Suprapubic skin (tissue), 4 donors: ENCODE results near the gene CORO2A. TPM values are rescaled to one million over a fixed set of nuclear protein-coding genes. Genes with fewer than 3 reads are reported as not detected.

Experiments used
- DNase-seq, 2 donors: peaks; one replicate each; pipeline ENCODE4 v3.0.0-alpha.2; 2019; ENCODE audit warnings: low spot score in 2 of 2
- H3K27ac ChIP-seq: fragments of 200-600 bp; sonication (generic); one replicate; pipeline ENCODE4 v1.5.1; 2019
- H3K27me3 ChIP-seq: fragments of 200-600 bp; sonication (generic); one replicate; pipeline ENCODE4 v1.5.1; 2019
- H3K36me3 ChIP-seq: fragments of 200-600 bp; sonication (generic); one replicate; pipeline ENCODE4 v1.5.1; 2019
- H3K4me1 ChIP-seq: fragments of 200-600 bp; sonication (generic); one replicate; pipeline ENCODE4 v1.5.1; 2019
- H3K4me3 ChIP-seq: fragments of 200-600 bp; sonication (generic); one replicate; pipeline ENCODE4 v1.5.1; 2019; ENCODE audit warnings: mild to moderate bottlenecking
- H3K9me3 ChIP-seq: fragments of 200-600 bp; sonication (generic); one replicate; pipeline ENCODE4 v1.5.1; 2019
- EP300 ChIP-seq: sonication (generic); formaldehyde crosslinking; IDR thresholded peaks from one replicate; pipeline ENCODE4 v1.6.1; 2017; ENCODE audit warnings: antibody characterized with exemption
- POLR2A ChIP-seq, 2 donors: fragments of 450-650 bp; IDR thresholded peaks; one replicate each; pipeline ENCODE4 v1.6.1; 2017; ENCODE audit warnings: antibody characterized with exemption in 2 of 2, mild to moderate bottlenecking in 2 of 2, moderate library complexity in 2 of 2
- POLR2AphosphoS5 ChIP-seq, 3 donors: sonication (generic); formaldehyde crosslinking; IDR thresholded peaks; one replicate each; pipeline ENCODE4 v1.6.1; 2017; ENCODE audit warnings: antibody characterized with exemption in 3 of 3
- WGBS: methylation state at CpG from one replicate; pipeline ENCODE4 v1.1.5; 2018; 5-methylcytosine and 5-hydroxymethylcytosine counted together
- total RNA-seq, 4 donors: library from RNA; depleted of rRNA; stranded (reverse); fragments of >200 nt; gene quantifications; one replicate each; pipeline ENCODE4 v1.1.0, GENCODE V29; 2016
- TF ChIP-seq, protein P1 (sequence below), 2 donors: fragments of 200-600 bp in 1 of 2; fragments of 450-650 bp in 1 of 2; sonication (generic) in 1 of 2; IDR thresholded peaks; one replicate each; pipeline ENCODE4 v1.5.1; 2016 to 2019; ENCODE audit warnings: antibody characterized with exemption in 2 of 2, mild to moderate bottlenecking in 1 of 2, moderate library complexity in 1 of 2

CORO2A gene
- total RNA-seq, 4 donors from 2014 or later: 17.5 to 25.0 (median 19.9) TPM

DNA sequence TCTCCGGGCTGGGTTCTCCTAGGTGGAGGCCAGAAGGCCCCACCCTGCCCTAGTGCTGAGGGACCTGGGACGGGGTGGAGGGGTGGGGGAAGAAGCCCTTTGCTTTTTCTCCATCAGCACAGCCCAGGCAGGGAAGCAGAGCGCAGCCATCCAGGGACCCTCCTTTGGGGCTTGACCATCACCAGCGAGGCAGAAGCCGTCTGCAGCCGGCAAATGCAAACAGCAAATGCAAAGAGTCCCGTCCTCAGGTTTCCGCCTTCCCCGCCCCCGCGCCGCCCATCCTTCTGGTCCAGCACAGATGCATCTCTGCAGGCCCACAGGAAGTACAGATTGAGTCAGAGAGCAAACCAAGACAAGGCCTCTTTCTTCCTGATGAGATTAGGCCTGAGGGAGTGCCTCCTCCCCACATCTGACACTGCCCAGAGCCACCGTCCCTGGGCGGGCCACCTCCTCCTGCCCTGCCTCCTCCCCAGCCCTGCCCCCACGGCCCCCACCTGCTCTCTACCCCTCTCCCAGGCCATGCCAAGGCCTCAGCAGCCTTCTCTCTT lies 23.4 kb downstream of the CORO2A start:
- TF ChIP-seq, protein P1, sequence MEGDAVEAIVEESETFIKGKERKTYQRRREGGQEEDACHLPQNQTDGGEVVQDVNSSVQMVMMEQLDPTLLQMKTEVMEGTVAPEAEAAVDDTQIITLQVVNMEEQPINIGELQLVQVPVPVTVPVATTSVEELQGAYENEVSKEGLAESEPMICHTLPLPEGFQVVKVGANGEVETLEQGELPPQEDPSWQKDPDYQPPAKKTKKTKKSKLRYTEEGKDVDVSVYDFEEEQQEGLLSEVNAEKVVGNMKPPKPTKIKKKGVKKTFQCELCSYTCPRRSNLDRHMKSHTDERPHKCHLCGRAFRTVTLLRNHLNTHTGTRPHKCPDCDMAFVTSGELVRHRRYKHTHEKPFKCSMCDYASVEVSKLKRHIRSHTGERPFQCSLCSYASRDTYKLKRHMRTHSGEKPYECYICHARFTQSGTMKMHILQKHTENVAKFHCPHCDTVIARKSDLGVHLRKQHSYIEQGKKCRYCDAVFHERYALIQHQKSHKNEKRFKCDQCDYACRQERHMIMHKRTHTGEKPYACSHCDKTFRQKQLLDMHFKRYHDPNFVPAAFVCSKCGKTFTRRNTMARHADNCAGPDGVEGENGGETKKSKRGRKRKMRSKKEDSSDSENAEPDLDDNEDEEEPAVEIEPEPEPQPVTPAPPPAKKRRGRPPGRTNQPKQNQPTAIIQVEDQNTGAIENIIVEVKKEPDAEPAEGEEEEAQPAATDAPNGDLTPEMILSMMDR (IDR thresholded peaks at IDR 0.05): no peak
- TF ChIP-seq EP300 (no peak), POLR2A (IDR thresholded peaks at IDR 0.05) (no peak), POLR2AphosphoS5 (IDR thresholded peaks at IDR 0.05) (no peak)
- 72% methylated on average over 14 of the region's 15 CpGs for WGBS
- no peak overlapping the region for H3K27ac ChIP-seq
- DNase-seq: no peak
- no peaks in the 10 kb centered on the region for H3K9me3 ChIP-seq
- H3K36me3 ChIP-seq: no peaks in the 10 kb centered on the region
- peaks cover 18% of the 10 kb centered on the region for H3K4me1 ChIP-seq
- no peaks in the 10 kb centered on the region for H3K27me3 ChIP-seq
- no peak overlapping the region for H3K4me3 ChIP-seq

DNA sequence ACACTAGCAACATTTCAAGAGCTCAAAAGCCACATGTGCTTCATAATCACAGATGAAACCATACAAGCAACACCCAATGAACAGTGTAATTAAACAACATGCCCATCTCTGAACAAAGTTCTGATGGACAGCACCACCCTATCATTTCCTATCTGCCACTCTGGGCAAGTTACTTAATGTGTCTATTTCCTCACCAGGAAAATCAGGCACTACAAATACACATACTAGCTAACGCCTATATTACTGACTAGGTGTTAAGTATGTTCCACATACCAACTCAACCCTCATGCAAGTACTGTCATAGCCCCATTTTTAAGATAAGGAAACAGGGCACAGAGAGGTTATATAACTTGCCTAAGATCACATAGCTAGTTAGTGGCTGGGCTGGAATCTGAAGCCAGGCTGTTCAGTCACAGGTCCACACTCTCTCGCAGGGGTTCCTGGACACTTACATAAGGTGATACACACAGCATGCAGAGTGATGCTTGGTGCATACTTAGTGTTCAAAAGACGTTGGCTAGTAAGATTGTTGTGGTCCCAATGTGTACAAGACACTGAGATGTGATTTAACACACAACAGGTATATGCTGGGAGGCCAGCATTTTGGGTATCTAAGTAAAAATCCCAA lies 24.2 kb downstream of the CORO2A start:
- Histone ChIP-seq H3K4me3 (no peak overlapping the region), H3K27me3 (no peaks in the 10 kb centered on the region), H3K36me3 (no peaks in the 10 kb centered on the region), H3K4me1 (peaks cover 25% of the 10 kb centered on the region), H3K27ac (no peak overlapping the region), H3K9me3 (no peaks in the 10 kb centered on the region)
- no peak for TF ChIP-seq EP300
- TF ChIP-seq POLR2A (IDR thresholded peaks at IDR 0.05): no peak
- no peak for DNase-seq
- WGBS: 57% methylated on average over 3 of the region's 3 CpGs

DNA sequence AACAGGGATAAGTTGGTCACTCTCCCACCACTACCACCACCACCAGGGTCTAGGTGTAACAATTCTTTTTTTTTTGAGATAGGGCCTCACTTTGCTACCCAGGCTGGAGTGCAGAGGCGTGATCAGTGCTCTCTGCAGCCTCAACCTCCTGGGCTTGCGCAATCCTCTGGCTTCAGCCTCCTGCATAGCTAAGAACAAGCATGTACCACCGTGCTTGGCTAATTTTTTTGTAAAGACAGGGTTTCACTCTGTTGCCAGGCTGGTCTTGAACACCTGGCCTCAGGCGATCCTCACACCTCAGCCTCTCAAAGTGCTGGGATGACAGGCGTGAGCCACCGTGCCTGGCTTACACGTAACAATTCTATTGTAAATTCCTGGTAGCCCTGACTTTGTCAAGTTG lies 27.5 kb downstream of the CORO2A start:
- no peak overlapping the region for H3K27ac ChIP-seq
- no peak overlapping the region for H3K4me3 ChIP-seq
- no peaks in the 10 kb centered on the region for H3K36me3 ChIP-seq
- 83% methylated on average over 6 of the region's 7 CpGs for WGBS
- no peaks in the 10 kb centered on the region for H3K9me3 ChIP-seq
- TF ChIP-seq POLR2AphosphoS5 (IDR thresholded peaks at IDR 0.05): no peak
- TF ChIP-seq, protein P1 (IDR thresholded peaks at IDR 0.05): no peak
- TF ChIP-seq POLR2A (IDR thresholded peaks at IDR 0.05): no peak
- no peak for TF ChIP-seq EP300
- DNase-seq: no peak
- peaks cover 24% of the 10 kb centered on the region for H3K4me1 ChIP-seq
- no peaks in the 10 kb centered on the region for H3K27me3 ChIP-seq

DNA sequence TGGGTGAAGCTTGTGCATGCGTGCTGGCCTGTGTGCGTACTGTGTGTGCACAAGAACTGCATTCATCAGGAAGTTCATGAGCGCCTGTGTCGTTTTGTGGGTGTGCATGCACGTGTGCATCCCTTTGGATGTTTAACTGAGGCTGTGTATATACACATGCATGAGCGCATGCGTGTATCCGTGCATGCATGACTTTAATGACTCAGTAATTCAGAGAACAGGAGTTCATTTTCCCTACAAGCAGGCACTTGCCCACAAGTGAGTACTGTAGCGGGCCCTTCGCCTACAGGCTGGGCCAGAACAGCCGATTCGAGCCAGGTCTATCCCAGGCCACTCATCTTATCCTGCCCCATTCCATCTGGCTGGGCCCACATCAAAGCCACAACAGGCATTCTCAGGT lies 29.8 kb downstream of the CORO2A start:
- Histone ChIP-seq H3K27ac (peak overlapping the region; percentile 41), H3K36me3 (no peaks in the 10 kb centered on the region), H3K27me3 (no peaks in the 10 kb centered on the region), H3K4me1 (peaks cover 24% of the 10 kb centered on the region), H3K9me3 (no peaks in the 10 kb centered on the region), H3K4me3 (no peak overlapping the region)
- TF ChIP-seq, protein P1 (IDR thresholded peaks at IDR 0.05): no peak
- no peak for TF ChIP-seq POLR2A (IDR thresholded peaks at IDR 0.05)
- TF ChIP-seq POLR2AphosphoS5 (IDR thresholded peaks at IDR 0.05): peak in 1 of 3 donors; percentile 35
- no peak for DNase-seq
- WGBS: 74% methylated on average over 8 of the region's 12 CpGs

DNA sequence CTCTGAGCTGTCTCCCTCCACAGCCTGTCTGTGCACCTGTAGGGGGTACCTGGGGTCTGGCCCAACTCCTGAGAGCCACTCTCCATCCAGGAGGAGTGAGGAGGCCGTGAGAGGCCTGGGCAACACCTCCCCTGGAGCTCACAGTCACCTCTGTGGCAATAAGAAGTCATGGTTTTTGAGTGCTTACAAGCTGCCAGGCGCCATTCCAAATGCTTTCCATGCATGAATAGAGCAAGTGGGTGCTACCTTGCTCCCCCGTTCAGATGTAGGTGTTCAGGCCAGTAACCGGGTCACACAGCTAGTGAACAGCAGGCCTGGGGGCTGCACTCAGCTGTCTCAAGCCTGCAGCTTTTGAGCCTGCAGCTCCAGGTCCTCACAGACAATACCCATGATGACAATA lies 30.6 kb downstream of the CORO2A start:
- peaks cover 24% of the 10 kb centered on the region for H3K4me1 ChIP-seq
- 70% methylated on average over 2 of the region's 4 CpGs for WGBS
- DNase-seq: no peak
- peak overlapping the region; percentile 28 for H3K27ac ChIP-seq
- TF ChIP-seq POLR2A (IDR thresholded peaks at IDR 0.05) (no peak), EP300 (no peak), POLR2AphosphoS5 (IDR thresholded peaks at IDR 0.05) (no peak)
- TF ChIP-seq, protein P1 (IDR thresholded peaks at IDR 0.05): no peak
- H3K9me3 ChIP-seq: no peaks in the 10 kb centered on the region
- H3K4me3 ChIP-seq: no peak overlapping the region
- no peaks in the 10 kb centered on the region for H3K27me3 ChIP-seq
- H3K36me3 ChIP-seq: no peaks in the 10 kb centered on the region
